Panc1 (cell line): Measurements from ENCODE around the gene RAB6B. TPM values are rescaled to one million over a fixed set of nuclear protein-coding genes. Genes with fewer than 3 reads are reported as not detected.

Experiments
- ATAC-seq: fragments of 200-7000 bp; cut with Tn5 transposase; 2 replicates; pipeline ENCODE4 v1.9.1; 2020; ENCODE audit warnings: mild to moderate bottlenecking, moderate library complexity
- BruUV-seq: library from RNA; stranded (reverse); fragments of 400-500 nt; replicated peaks from 2 replicates; lab custom pipeline; 2021; lab: Mats Ljungman, UMichigan
- CTCF ChIA-PET: fragments of 300-600 bp; sonication (Branson Sonifier 250); formaldehyde crosslinking; loops from one replicate; lab custom pipeline; 2022; ENCODE audit warnings: antibody characterized with exemption; lab: Charles Lee
- POLR2A ChIA-PET: fragments of 300-600 bp; sonication (Branson Sonifier 250); formaldehyde crosslinking; loops from one replicate; lab custom pipeline; 2022; ENCODE audit warnings: antibody characterized with exemption; lab: Charles Lee
- DNase-seq: peaks from one replicate; pipeline ENCODE4 v3.0.0-alpha.2; 2010; ENCODE audit warnings: low read depth, low spot score
- H3K27ac ChIP-seq: 2 replicates; pipeline ENCODE4 v1.5.1; 2011; ENCODE audit warnings: mild to moderate bottlenecking, low read length, inconsistent platforms
- H3K27me3 ChIP-seq: fragments of 200-500 bp; sonication (Bioruptor generic); 2 replicates; pipeline ENCODE4 v1.6.0; 2014; ENCODE audit warnings: low read length, inconsistent platforms; ENCODE audit not compliant: control insufficient read depth, insufficient read depth
- H3K36me3 ChIP-seq: fragments of 200-500 bp; sonication (Bioruptor generic); 2 replicates; pipeline ENCODE4 v1.5.1; 2014; ENCODE audit warnings: inconsistent platforms, mild to moderate bottlenecking, low read length, moderate library complexity; ENCODE audit not compliant: control insufficient read depth, insufficient read depth
- H3K4me1 ChIP-seq: 2 replicates; pipeline ENCODE4 v1.5.1; 2011; ENCODE audit warnings: inconsistent platforms, mild to moderate bottlenecking, low read length, moderate library complexity; ENCODE audit not compliant: control insufficient read depth, insufficient read depth
- H3K4me3 ChIP-seq, 2 experiments: 2 replicates each; pipeline ENCODE4 v1.5.1; 2011 to 2012; ENCODE audit warnings: low read depth in 2 of 2, low read length in 2 of 2, mild to moderate bottlenecking in 2 of 2, inconsistent platforms in 1 of 2, moderate library complexity in 1 of 2
- H3K9me3 ChIP-seq: fragments of 200-500 bp; sonication (Bioruptor generic); 2 replicates; pipeline ENCODE4 v1.5.1; 2014; ENCODE audit warnings: low read depth, mild to moderate bottlenecking, inconsistent platforms, low read length, moderate library complexity; ENCODE audit not compliant: control insufficient read depth, insufficient read depth
- CTCF ChIP-seq: fragments of 450-650 bp; IDR thresholded peaks from 2 replicates; pipeline ENCODE4 v1.5.1; 2017; ENCODE audit warnings: mild to moderate bottlenecking
- POLR2AphosphoS5 ChIP-seq: IDR thresholded peaks from 2 replicates; pipeline ENCODE4 v1.6.1; 2012; ENCODE audit warnings: mild to moderate bottlenecking, low read depth, low read length, moderate library complexity
- REST ChIP-seq, 2 experiments: IDR thresholded peaks; 2 replicates each; pipeline ENCODE4 v1.6.1; 2011 to 2012; ENCODE audit warnings: low read depth in 2 of 2, control low read depth in 1 of 2, low read length in 1 of 2, mild to moderate bottlenecking in 1 of 2, moderate library complexity in 1 of 2; ENCODE audit not compliant: insufficient read depth in 1 of 2
- SIN3A ChIP-seq: IDR thresholded peaks from 2 replicates; pipeline ENCODE4 v1.6.1; 2012; ENCODE audit warnings: low read depth, mild to moderate bottlenecking, low read length, moderate library complexity, borderline replicate concordance; ENCODE audit not compliant: insufficient read depth
- TCF7L2 ChIP-seq: IDR thresholded peaks from 2 replicates; pipeline ENCODE4 v1.6.1; 2011; ENCODE audit warnings: mild to moderate bottlenecking, low read depth, low read length, inconsistent platforms
- in situ Hi-C: cut with HindIII; loops from 2 replicates; pipeline ENCODE4 v1.10.0; 2016; ENCODE audit warnings: low sequenced_read_pairs, low pct_unique_long_range_greater_than_20kb
- intact Hi-C: fragments of 100-400 bp; cut with micrococcal nuclease; formaldehyde crosslinking; loops from one replicate; pipeline ENCODE4 v1.10.0; 2022; ENCODE audit not compliant: unreplicated experiment
- total RNA-seq: library from RNA; stranded (reverse); gene quantifications from one replicate; pipeline ENCODE4 v1.2.1, GENCODE V29; 2021; ENCODE audit not compliant: unreplicated experiment

Gene RAB6B
- total RNA-seq, 1 experiment from 2014 or later = 49.2 TPM

GRCh38 chr3:133857767-133858166, 37.9 kb downstream of the RAB6B start:
- ChIA-PET CTCF (no interaction called here), POLR2A (no interaction called here)
- H3K9me3 ChIP-seq = no peaks in the 10 kb centered on the region
- no peak for DNase-seq
- intact Hi-C loops (no loop called here), in situ Hi-C loops (no loop called here)
- no peak for TF ChIP-seq REST (IDR thresholded peaks at IDR 0.05; ENCODE audit: insufficient read depth in 1 of 2, low read depth in 2 of 2, low read length in 1 of 2)
- H3K27ac ChIP-seq = no peak overlapping the region
- no peaks in the 10 kb centered on the region for H3K27me3 ChIP-seq
- H3K4me3 ChIP-seq = no peak overlapping the region
- no peak for ATAC-seq
- no peaks in the 10 kb centered on the region for H3K36me3 ChIP-seq
- BruUV-seq = no TSS peak
- H3K4me1 ChIP-seq = no peaks in the 10 kb centered on the region

- TF ChIP-seq POLR2AphosphoS5 = no peak
- no peak for TF ChIP-seq TCF7L2
- TF ChIP-seq CTCF = no peak
- no peak for TF ChIP-seq REST (IDR thresholded peaks at IDR 0.05; ENCODE audit: insufficient read depth in 1 of 2, low read depth in 2 of 2, low read length in 1 of 2)
- TF ChIP-seq SIN3A = no peak
- BruUV-seq = no TSS peak
- in situ Hi-C loops = no loop called here
- Histone ChIP-seq H3K4me1 (no peaks in the 10 kb centered on the region), H3K4me3 (no peak overlapping the region), H3K27me3 (no peaks in the 10 kb centered on the region), H3K36me3 (no peaks in the 10 kb centered on the region), H3K27ac (no peak overlapping the region), H3K9me3 (no peaks in the 10 kb centered on the region)
- POLR2A ChIA-PET = no interaction called here
- intact Hi-C loops = no loop called here
- CTCF ChIA-PET = no interaction called here
- no peak for ATAC-seq
- DNase-seq = no peak
Measured at GRCh38 chr3:133856316-133856715, 39.4 kb downstream of the RAB6B start.
